Stomach (tissue), 19 donors: Measurements from ENCODE around the gene NGRN. TPM values are rescaled to one million over a fixed set of nuclear protein-coding genes. Genes with fewer than 3 reads are reported as not detected.

Experiments
- DNase-seq, 2 donors: peaks; one replicate each; pipeline versions ENCODE4 v3.0.0 to v3.0.0-alpha.2; 2013 to 2019
- H3K27ac ChIP-seq, 5 donors: fragments of 200-600 bp in 4 of 5; sonication (generic) in 4 of 5; one replicate each; pipeline ENCODE4 v1.5.1; 2013 to 2019; ENCODE audit warnings: mild to moderate bottlenecking in 1 of 5, moderate library complexity in 1 of 5
- H3K27me3 ChIP-seq, 3 donors: fragments of 200-600 bp; sonication (generic); one replicate each; pipeline ENCODE4 v1.5.1; 2017 to 2019; ENCODE audit warnings: mixed run types in 1 of 3
- H3K36me3 ChIP-seq, 4 donors: fragments of 200-600 bp; sonication (generic); 1 replicate in 3 of 4; 2 replicates in 1 of 4; pipeline ENCODE4 v1.5.1; 2016 to 2019
- H3K4me1 ChIP-seq, 4 donors: fragments of 200-600 bp; sonication (generic); one replicate each; pipeline ENCODE4 v1.5.1; 2016 to 2019
- H3K4me3 ChIP-seq, 4 donors: fragments of 200-600 bp; sonication (generic) in 3 of 4; one replicate each; pipeline ENCODE4 v1.5.1; 2016 to 2019; ENCODE audit warnings: mild to moderate bottlenecking in 1 of 4
- H3K9me3 ChIP-seq, 4 donors: fragments of 200-600 bp; sonication (generic); one replicate each; pipeline ENCODE4 v1.5.1; 2016 to 2019
- EP300 ChIP-seq: sonication (generic); formaldehyde crosslinking; IDR thresholded peaks from one replicate; pipeline ENCODE4 v1.6.1; 2017; ENCODE audit warnings: antibody characterized with exemption
- POLR2A ChIP-seq, 4 donors: fragments of 450-650 bp; IDR thresholded peaks; one replicate each; pipeline ENCODE4 v1.6.1; 2016; ENCODE audit warnings: antibody characterized with exemption in 4 of 4, control low read depth in 2 of 4, mild to moderate bottlenecking in 1 of 4, moderate library complexity in 1 of 4
- POLR2AphosphoS5 ChIP-seq, 3 donors: sonication (generic); formaldehyde crosslinking; IDR thresholded peaks; one replicate each; pipeline ENCODE4 v1.6.1; 2016; ENCODE audit warnings: antibody characterized with exemption in 3 of 3
- WGBS, 5 donors: extraction: QIAGEN DNeasy Blood & Tissue Kit in 3 of 5; methylation state at CpG; one replicate each; pipeline versions ENCODE4 v1.1.5 to v1.1.7; 2013 to 2018; 5-methylcytosine and 5-hydroxymethylcytosine counted together
- intact Hi-C: fragments of 100-400 bp; cut with DNase I; formaldehyde crosslinking; loops from one replicate; pipeline ENCODE4 v1.15.1; 2023; ENCODE audit warnings: low total_unique reads
- long read RNA-seq, 10 donors: transcript quantifications; one replicate each; lab custom pipeline, GENCODE V29; 2026
- polyA plus RNA-seq, 3 donors: library from polyadenylated mRNA; stranded (reverse); fragments of 200-250 nt; gene quantifications; one replicate each; pipeline ENCODE4 v1.2.3, GENCODE V29; 2013
- total RNA-seq, 5 donors: library from RNA; depleted of rRNA; stranded (reverse); fragments of >200 nt; gene quantifications; one replicate each; pipeline versions ENCODE4 v1.1.0 to v1.2.3, GENCODE V29; 2014 to 2016
- TF ChIP-seq, protein P1 (sequence below), 7 experiments: fragments of 450-650 bp in 4 of 7; fragments of 200-600 bp in 3 of 7; sonication (generic) in 3 of 7; IDR thresholded peaks; one replicate each; pipeline ENCODE4 v1.5.1; 2016 to 2019; ENCODE audit warnings: antibody characterized with exemption in 7 of 7, control low read depth in 2 of 7, mild to moderate bottlenecking in 1 of 7
- donor health status: healthy with polysubstance abuse.
- donor health status: Bipolar disorder and iron deficiency.
- donor health status: healthy.

NGRN gene, protein sequence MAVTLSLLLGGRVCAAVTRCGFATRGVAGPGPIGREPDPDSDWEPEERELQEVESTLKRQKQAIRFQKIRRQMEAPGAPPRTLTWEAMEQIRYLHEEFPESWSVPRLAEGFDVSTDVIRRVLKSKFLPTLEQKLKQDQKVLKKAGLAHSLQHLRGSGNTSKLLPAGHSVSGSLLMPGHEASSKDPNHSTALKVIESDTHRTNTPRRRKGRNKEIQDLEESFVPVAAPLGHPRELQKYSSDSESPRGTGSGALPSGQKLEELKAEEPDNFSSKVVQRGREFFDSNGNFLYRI
- total RNA-seq, result 10 to 100 TPM; 24.0 to 97.4 (median 61.3) TPM
- polyA plus RNA-seq, result 10 to 100 TPM; 51.1 to 70.3 (median 55.3) TPM
- long read RNA-seq, donor 1, full-length matches to known transcripts, result 29 of 29 reads
- long read RNA-seq, donor 1, partial matches to known transcripts, result 0 of 29 reads
- long read RNA-seq, donor 1, other reads (novel, unspliced or antisense), result 0 of 29 reads
- long read RNA-seq, donor 2, full-length matches to known transcripts, result 45 of 45 reads
- long read RNA-seq, donor 2, partial matches to known transcripts, result 0 of 45 reads
- long read RNA-seq, donor 2, other reads (novel, unspliced or antisense), result 0 of 45 reads
- long read RNA-seq, donor 3, full-length matches to known transcripts, result 35 of 35 reads
- long read RNA-seq, donor 3, partial matches to known transcripts, result 0 of 35 reads
- long read RNA-seq, donor 3, other reads (novel, unspliced or antisense), result 0 of 35 reads
- long read RNA-seq, donor 4, full-length matches to known transcripts, result 7 of 7 reads
- long read RNA-seq, donor 4, partial matches to known transcripts, result 0 of 7 reads
- long read RNA-seq, donor 4, other reads (novel, unspliced or antisense), result 0 of 7 reads
- long read RNA-seq, donor 5, full-length matches to known transcripts, result 75 of 75 reads
- long read RNA-seq, donor 5, partial matches to known transcripts, result 0 of 75 reads
- long read RNA-seq, donor 5, other reads (novel, unspliced or antisense), result 0 of 75 reads
- long read RNA-seq, donor 6, full-length matches to known transcripts, result 106 of 106 reads
- long read RNA-seq, donor 6, partial matches to known transcripts, result 0 of 106 reads
- long read RNA-seq, donor 6, other reads (novel, unspliced or antisense), result 0 of 106 reads
- long read RNA-seq, donor 7, full-length matches to known transcripts, result 76 of 76 reads
- long read RNA-seq, donor 7, partial matches to known transcripts, result 0 of 76 reads
- long read RNA-seq, donor 7, other reads (novel, unspliced or antisense), result 0 of 76 reads
- long read RNA-seq, donor 8, full-length matches to known transcripts, result 55 of 55 reads
- long read RNA-seq, donor 8, partial matches to known transcripts, result 0 of 55 reads
- long read RNA-seq, donor 8, other reads (novel, unspliced or antisense), result 0 of 55 reads
- long read RNA-seq, donor 9, full-length matches to known transcripts, result 47 of 47 reads
- long read RNA-seq, donor 9, partial matches to known transcripts, result 0 of 47 reads
- long read RNA-seq, donor 9, other reads (novel, unspliced or antisense), result 0 of 47 reads
- long read RNA-seq, donor 10, full-length matches to known transcripts, result 28 of 28 reads
- long read RNA-seq, donor 10, partial matches to known transcripts, result 0 of 28 reads
- long read RNA-seq, donor 10, other reads (novel, unspliced or antisense), result 0 of 28 reads

DNA sequence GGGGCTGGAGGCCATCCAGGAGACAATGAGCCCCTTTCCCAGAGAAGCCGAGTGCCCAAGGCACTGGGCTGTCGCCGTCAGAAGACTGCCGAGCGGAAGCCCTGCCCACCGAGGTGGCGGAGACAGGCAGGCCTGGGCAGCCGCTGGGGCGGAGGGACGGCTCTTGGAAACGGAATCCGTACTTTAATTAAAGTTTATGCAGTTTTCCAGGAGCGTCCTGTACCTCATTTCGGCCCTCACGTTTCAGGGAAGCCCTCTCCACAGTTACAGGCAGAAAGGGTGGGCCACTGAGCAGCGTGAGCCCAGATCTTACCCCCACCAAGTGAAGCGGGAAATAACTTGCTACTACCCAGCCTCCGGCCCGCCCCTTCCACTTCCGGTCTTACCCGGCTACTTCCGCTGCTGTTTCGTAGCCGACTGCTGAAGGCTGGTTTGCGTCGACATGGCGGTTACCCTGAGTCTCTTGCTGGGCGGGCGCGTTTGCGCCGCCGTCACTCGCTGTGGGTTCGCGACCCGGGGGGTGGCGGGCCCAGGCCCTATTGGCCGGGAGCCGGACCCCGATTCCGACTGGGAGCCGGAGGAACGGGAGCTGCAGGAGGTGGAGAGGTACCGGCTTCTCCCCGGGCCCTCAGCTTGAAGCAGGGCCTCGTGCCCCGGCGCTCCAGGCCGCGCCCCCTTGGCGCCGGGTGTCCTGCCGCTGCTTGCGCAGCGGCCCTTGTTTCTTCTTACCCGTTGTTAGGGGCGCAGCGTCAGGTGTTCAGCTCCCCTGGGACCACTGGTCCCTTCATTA, at the start of gene NGRN:
NGRN (plus strand) TSS at position 402 of the 790 bp plus-strand sequence; CDS start at position 443, 41 bp downstream.
- Histone ChIP-seq H3K4me3 (peak within 1 kb of the TSS; percentile 59 to 76 (median 66)), H3K9me3 (no peaks in the 10 kb centered on the region), H3K27ac (peak within 1 kb of the TSS; percentile 90 to 99 (median 96)), H3K36me3 (peaks cover 0 to 20% (median 16%) of the 10 kb centered on the region in 4 donors), H3K4me1 (peaks cover 26 to 50% (median 42%) of the 10 kb centered on the region in 4 donors), H3K27me3 (no peaks in the 10 kb centered on the region)
- TF ChIP-seq POLR2A (IDR thresholded peaks at IDR 0.05), result peak in 2 of 4 donors; percentile 32 to 67
- TF ChIP-seq EP300, result no peak
- peak; percentile 86 to 95 (median 92) for TF ChIP-seq POLR2AphosphoS5 (IDR thresholded peaks at IDR 0.05)
- DNase-seq, result peak; percentile 93 to 98
- 0 to 1% (median 0%) methylated on average over 39 to 59 of the region's 59 CpGs for WGBS, 5 donors
- intact Hi-C loops, result no loop called here

DNA sequence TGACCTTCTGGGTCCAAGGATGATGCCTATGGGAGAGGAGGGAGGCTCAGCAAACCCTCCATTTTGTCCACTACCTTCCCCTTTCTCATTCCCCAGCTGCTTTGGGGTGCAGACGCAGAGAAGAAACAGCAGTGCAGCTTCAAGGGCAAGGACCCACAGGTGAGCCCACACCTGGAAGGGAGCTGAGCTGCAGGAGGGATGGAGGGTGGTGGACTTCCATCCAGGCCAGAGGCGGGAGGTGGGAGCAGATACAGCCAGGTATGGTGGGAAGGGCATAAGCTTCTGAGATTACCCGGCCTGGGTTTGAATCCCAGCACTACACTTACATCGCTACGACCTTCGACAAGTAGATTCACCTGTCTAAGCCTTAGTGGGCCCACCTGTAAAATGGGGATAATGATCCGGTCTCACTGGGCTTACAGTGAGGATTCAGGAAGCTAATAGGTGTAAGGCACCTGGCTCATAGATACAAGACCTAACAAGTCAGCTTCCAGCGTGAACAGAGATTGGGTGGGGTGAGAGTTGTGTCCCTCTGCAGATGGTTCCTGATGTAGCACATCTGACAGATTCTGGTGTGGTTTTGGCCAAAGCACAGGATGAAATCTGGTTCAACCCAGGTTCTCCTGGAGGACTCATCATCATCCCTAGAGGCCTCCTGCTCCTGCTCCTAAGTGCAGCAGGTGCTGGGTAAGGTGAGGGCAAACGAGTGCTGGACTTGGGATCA, 47.6 kb upstream of the NGRN start:
- Histone ChIP-seq H3K36me3 (peaks cover 17 to 57% (median 47%) of the 10 kb centered on the region in 4 donors), H3K9me3 (no peaks in the 10 kb centered on the region), H3K27me3 (no peaks in the 10 kb centered on the region), H3K4me3 (no peak overlapping the region), H3K4me1 (peaks cover 29 to 50% (median 32%) of the 10 kb centered on the region in 4 donors), H3K27ac (no peak overlapping the region)
- TF ChIP-seq POLR2A (IDR thresholded peaks at IDR 0.05) (no peak), EP300 (no peak), POLR2AphosphoS5 (IDR thresholded peaks at IDR 0.05) (no peak)
- TF ChIP-seq, protein P1, sequence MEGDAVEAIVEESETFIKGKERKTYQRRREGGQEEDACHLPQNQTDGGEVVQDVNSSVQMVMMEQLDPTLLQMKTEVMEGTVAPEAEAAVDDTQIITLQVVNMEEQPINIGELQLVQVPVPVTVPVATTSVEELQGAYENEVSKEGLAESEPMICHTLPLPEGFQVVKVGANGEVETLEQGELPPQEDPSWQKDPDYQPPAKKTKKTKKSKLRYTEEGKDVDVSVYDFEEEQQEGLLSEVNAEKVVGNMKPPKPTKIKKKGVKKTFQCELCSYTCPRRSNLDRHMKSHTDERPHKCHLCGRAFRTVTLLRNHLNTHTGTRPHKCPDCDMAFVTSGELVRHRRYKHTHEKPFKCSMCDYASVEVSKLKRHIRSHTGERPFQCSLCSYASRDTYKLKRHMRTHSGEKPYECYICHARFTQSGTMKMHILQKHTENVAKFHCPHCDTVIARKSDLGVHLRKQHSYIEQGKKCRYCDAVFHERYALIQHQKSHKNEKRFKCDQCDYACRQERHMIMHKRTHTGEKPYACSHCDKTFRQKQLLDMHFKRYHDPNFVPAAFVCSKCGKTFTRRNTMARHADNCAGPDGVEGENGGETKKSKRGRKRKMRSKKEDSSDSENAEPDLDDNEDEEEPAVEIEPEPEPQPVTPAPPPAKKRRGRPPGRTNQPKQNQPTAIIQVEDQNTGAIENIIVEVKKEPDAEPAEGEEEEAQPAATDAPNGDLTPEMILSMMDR (IDR thresholded peaks at IDR 0.05), result no peak
- WGBS, 5 donors, result 73 to 94% (median 90%) methylated on average over 8 to 9 of the region's 9 CpGs
- intact Hi-C loops, result no loop called here
- no peak for DNase-seq

DNA sequence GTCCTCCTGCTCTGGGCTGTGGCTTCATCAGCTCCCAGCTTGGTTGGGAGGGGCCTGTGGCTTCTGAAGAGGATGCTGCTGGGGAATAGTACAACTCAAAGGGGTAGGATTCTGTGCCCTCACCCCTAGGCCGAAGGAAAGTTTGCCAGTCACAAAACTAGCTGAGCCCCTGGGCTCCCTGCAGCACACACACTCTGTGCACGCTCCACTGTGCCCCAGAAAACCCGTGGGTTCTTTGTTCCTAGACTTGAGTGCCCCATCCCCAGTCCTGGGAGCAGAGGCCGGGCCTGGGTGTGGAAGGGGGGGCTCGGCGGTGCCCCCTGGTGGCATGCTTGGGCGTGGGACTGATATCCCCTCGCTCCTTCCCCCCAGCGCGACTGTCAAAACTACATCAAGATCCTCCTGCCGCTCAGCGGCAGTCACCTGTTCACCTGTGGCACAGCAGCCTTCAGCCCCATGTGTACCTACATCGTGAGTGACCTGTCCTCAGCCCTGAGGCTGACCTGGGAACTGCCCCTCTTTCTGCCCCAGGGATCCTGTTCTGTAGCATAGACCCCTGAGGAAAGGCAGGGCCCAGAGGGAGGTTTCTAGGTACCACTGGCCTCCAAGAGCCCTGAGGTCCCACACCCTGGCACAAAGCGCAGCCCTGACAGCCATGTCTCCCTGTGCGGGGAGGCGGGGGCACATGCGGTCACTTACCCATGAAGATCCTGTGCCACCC, 45.9 kb upstream of the NGRN start:
- TF ChIP-seq POLR2A (IDR thresholded peaks at IDR 0.05), result no peak
- TF ChIP-seq, protein P1 (IDR thresholded peaks at IDR 0.05), result peak in 5 of 7 experiments; percentile 44 to 66 (median 59)
- H3K36me3 ChIP-seq, result peaks cover 31 to 75% (median 64%) of the 10 kb centered on the region in 4 donors
- intact Hi-C loops, result loop anchor here (5.0 kb wide), 1 partner anchor 67 kb away; no protein-coding TSS in a partner anchor
- no peak overlapping the region for H3K4me3 ChIP-seq
- H3K27me3 ChIP-seq, result no peaks in the 10 kb centered on the region
- 59 to 89% (median 63%) methylated on average over 6 to 17 of the region's 17 CpGs for WGBS, 5 donors
- H3K4me1 ChIP-seq, result peaks cover 16 to 33% (median 21%) of the 10 kb centered on the region in 4 donors
- H3K27ac ChIP-seq, result peak overlapping the region in 1 of 5 donors; percentile 2
- H3K9me3 ChIP-seq, result no peaks in the 10 kb centered on the region
- peak in 1 of 2 donors; percentile 61 for DNase-seq
